ENCODE results near the gene CD9.
"Not testable (repeated sequence)": the region's sequence is repeated elsewhere in the genome, so short reads cannot be mapped to it uniquely, and the experiment has no call there.

CD9 gene

GRCh38 chr12:6180268-6181051, 19.7 kb upstream of the CD9 start:
- no peak for DNase-seq

GRCh38 chr12:6181166-6181565, 19.0 kb upstream of the CD9 start:
- no peak for DNase-seq

DNA sequence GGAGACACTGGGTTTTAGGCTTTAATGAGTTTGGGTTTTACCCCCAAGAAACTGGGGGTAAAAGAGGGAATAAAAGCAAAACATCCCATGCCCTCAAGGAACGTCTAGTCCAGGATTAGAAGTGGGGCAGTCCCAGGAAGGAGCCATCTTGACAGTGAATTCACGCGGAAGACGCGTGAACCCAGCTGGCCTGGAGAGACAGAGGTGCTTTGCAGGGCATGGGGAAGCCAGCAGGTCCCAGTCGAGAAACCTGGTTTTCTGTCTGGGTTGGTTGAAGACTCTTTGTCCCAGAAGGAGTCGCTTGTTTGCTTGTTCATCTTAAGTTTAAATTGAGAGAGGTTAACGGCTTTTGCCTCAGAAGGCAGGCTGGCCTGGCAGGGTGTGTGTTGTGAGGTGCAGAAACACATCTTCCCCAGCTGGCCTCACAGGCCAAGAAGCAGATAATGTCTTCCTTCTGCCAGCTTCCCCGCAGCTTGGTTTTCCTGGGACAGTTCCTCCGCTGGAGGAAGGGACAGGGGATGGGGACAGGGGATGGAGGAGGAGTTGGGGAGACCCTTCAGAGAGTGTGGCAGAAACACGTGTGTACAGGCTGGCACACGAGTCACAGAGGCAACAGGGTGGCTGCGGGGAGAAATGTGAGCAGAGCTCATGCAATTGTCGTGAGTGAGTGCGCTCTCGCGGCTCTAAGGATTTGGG, 18.5 kb upstream of the CD9 start:
- no peak for DNase-seq

- peak; percentile 11 to 46 for DNase-seq
These were observed 17.8 kb upstream of the CD9 start for GRCh38 chr12:6182279-6182898.

- no peak for DNase-seq
These were observed 16.3 kb upstream of the CD9 start for GRCh38 chr12:6183689-6184428.

DNA sequence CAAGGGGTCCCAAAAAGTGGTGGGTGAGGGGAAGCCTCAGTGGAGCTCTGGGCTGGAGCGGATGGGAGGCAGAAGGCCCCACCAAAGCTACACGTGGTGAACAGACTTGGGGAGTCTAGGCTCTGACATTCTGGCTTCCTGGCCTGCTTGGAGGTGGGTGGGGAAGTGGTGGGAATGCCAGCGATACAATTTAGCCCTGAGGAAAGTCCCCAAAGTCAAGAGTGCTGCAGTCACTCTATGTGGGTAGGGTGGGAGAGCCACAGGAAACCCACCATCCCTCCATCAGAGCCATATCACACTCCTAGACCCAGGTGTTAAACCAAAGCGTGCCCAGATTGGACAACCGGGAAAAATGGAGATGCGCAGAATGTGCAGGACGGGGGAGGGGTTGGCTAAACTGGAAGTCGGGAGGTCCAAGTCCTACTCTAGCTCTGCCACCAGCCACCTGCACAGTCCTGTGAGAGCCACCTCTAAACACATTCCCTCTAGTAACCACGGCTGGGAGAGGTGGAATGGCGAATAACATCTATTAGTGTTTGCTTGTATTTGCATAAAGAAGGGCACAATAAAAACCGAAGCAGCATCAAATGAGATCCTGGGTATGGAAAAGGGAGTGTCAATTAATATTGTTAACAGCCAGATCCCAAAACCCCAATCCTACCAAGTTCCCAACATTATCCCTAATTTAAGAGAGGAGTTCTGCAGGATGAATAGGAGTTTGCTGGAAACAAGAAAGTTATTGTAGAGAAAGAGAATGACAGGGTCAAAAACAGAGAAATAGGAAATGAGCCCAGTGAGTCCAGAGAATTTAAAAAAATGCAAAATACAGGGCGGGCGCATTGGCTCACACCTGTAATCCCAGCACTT, 14.0 kb upstream of the CD9 start:
- DNase-seq = no peak

DNA sequence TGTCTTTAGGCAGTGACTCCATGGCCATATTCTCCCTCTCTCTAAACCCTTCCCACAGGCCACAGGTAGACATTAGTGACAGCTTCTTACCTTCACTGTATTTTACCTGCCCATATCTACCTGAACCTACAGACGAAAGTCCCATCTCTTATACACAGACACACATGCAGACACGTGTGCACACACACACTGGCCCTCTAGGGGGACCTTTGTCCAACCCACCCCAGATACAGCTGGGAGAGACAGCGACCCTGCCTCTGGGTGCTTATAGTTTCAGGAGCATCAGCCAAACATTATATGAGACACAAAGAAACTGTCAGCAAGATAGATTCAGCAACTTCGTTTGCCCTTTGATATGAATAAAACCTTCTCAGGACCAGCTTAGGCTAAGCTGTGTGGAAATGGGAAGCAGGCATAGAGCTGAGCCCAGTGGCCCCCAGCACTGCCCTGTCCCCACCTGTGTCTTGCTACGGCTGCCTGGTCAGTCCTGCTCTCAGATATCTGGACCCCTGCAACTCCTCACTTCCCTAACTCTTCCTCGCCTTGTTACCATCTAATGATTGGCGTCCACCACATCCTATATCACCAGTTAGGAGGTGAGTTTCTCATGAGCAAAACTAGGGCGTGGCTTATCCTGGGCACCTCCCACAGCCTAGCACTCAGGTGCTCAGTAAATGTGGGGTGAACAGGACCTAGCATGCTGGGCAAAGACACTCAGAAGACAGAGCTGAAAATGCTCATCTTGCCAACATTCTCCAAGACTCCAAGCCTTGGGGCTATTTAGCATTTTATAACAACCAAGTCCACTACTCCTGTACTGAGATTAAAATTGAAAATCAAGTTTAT, 12.0 kb upstream of the CD9 start:
- no peak for DNase-seq

DNA sequence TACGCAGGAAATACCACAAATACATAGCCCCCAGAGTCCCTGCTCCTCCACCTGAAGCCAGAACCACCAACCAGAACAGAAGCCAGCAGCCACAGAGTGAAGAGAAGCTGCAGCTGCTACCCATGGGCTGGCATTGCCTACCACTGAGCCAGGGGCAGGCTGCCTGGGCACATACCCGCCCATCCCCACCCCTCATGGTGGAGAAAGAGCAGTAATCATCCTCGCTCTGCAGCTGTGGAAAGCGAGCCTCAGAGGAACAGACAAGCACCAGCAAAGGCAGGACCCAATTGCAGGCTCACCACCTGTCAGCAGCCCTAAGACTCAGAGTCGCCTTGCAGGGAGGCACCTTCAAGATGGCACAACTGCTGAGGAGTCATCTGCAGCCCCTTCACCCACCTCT, 11.2 kb upstream of the CD9 start:
- DNase-seq = no peak

DNA sequence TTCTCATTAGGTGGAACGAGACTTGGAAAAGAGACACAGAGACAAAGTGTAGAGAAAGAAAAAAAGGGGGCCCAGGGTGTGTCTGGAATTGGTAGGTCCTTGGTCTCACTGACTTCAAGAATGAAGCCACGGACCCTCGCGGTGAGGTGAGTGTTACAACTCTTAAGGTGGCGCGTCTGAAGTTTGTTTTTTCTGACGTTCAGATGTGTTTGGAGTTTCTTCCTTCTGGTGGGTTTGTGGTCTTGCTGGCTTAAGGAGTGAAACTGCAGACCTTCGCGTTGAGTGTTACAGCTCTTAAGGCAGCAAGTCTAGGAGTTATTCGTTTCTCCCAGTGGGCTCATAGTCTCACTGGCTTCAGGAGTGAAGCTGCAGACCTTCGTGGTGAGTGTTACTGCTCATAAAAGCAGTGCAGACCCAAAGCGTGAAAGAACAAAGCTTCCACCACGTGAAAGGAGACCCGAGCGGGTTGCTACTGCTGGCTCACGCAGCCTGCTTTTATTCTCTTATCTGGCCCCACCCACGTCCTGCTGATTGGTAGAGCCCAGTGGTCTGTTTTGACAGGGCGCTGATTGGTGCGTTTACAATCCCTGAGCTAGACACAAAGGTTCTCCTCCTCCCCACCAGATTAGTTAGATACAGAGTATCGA, 10.1 kb upstream of the CD9 start:
- DNase-seq = not testable (repeated sequence)

DNA sequence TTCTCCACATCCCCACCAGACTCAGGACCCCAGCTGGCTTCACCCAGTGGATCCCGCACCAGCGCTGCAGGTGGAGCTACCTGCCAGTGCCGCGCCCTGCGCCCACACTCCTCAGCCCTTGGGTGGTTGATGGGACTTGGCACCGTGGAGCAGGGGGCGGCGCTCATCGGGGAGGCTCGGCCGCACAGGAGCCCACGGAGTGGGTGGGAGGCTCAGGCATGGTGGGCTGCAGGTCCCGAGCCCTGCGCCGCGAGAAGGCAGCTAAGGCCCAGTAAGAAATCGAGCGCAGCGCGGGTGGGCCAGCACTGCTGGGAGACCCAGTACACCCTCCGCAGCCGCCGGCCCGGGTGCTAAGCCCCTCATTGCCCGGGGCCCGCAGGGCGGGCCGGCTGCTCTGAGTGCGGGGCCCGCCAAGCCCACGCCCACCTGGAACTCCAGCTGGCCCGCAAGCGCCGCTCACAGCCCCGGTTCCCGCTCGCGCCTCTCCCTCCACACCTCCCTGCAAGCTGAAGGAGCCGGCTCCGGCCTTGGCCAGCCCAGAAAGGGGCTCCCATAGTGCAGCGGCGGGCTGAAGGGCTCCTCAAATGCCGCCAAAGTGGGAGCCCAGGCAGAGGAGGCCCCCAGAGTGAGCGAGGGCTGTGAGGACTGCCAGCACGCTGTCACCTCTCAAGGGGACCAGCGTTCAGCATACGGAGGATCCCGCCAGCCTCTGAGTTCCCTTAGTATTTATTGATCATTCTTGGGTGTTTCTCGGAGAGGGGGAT, 9.3 kb upstream of the CD9 start:
- not testable (repeated sequence) for DNase-seq

GRCh38 chr12:6192604-6193380, 7.4 kb upstream of the CD9 start:
- no peak for DNase-seq

GRCh38 chr12:6193853-6194815, 6.1 kb upstream of the CD9 start:
- DNase-seq = no peak

- DNase-seq = peak; percentile 52 to 61
These were observed 4.3 kb upstream of the CD9 start for GRCh38 chr12:6195665-6196535.

DNA sequence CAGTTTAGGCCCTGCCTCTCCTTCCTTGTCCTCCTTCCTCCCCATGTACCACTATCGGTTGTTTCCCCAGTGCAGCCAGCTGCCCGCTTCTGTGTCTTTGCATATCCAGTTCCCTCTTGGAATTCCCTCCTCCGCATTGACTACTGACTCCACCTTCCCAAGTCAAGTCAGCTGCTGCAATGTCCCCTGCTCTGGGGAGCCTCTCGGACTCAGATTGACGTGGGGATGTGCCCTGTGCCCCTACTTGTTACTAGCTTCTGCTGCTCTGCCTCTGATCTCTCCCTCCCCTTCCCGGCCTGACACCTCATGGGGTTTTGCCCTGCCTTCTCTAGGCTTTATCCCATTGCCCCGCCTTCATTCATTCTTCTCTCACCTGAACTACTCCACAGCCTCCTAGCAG, 2.1 kb upstream of the CD9 start:
- no peak for DNase-seq

- DNase-seq = no peak
These were observed 1.6 kb upstream of the CD9 start for GRCh38 chr12:6198556-6198955.

- no peak for DNase-seq
These were observed 1.1 kb upstream of the CD9 start for GRCh38 chr12:6198985-6199530.
